Activated CD4-positive, alpha-beta T cell treated with anti-CD3 and anti-CD28 coated beads, Interleukin-2, amount 10 ng/mL, durations not matched to agents 7 days and 5 days (primary cell): ENCODE measurements around the gene RNMT. TPM values are rescaled to one million over a fixed set of nuclear protein-coding genes. Genes with fewer than 3 reads are reported as not detected.
A peak's percentile ranks its signal among the peaks of the same experiment; 100 is the strongest.
"Not testable (repeated sequence)": the region's sequence is repeated elsewhere in the genome, so short reads cannot be mapped to it uniquely, and the experiment has no call there.

ENCODE experiments used
- CTCF ChIA-PET: fragments of 350-600 bp; sonication (Branson Sonifier 250); formaldehyde crosslinking; loops from one replicate; lab custom pipeline; 2021; ENCODE audit warnings: antibody characterized with exemption; lab: Charles Lee
- POLR2A ChIA-PET: fragments of 350-600 bp; sonication (Branson Sonifier 250); formaldehyde crosslinking; loops from one replicate; lab custom pipeline; 2021; ENCODE audit warnings: antibody characterized with exemption; lab: Charles Lee
- DNase-seq: peaks from one replicate; pipeline ENCODE4 v3.0.0-alpha.2; 2020
- H3K27ac Mint-ChIP-seq: one replicate; pipeline ENCODE4 v1.8.0; 2021; ENCODE audit warnings: mild to moderate bottlenecking, moderate library complexity, mixed read lengths
- H3K27me3 Mint-ChIP-seq: one replicate; pipeline ENCODE4 v1.8.0; 2021; ENCODE audit warnings: mixed read lengths
- H3K36me3 Mint-ChIP-seq: one replicate; pipeline ENCODE4 v1.8.0; 2021; ENCODE audit warnings: low read depth, mixed read lengths
- H3K4me1 Mint-ChIP-seq: one replicate; pipeline ENCODE4 v1.8.0; 2021; ENCODE audit warnings: mixed read lengths
- H3K4me3 Mint-ChIP-seq: one replicate; pipeline ENCODE4 v1.8.0; 2021; ENCODE audit warnings: mild to moderate bottlenecking, moderate library complexity, mixed read lengths
- H3K9me3 Mint-ChIP-seq: one replicate; pipeline ENCODE4 v1.8.0; 2021; ENCODE audit warnings: mixed read lengths
- total RNA-seq, 2 experiments: library from RNA; stranded (reverse); gene quantifications; one replicate each; pipeline ENCODE4 v1.2.3, GENCODE V29; 2021

Gene RNMT
- total RNA-seq = 10 to 100 TPM; 34.0 to 35.3 TPM

GRCh38 chr18:13726232-13726971 lies at the start of gene RNMT, which contains the start of gene FAM210A:
Gene RNMT (plus strand): TSS chr18:13726673. CDS start chr18:13731518, 4,845 bp downstream.
Gene FAM210A (minus strand): TSS chr18:13726558. CDS start chr18:13682077, 44,481 bp downstream.
- ChIA-PET POLR2A (interaction anchor here (0.7 kb wide), 1 partner anchor 318 kb away, joined by 3 read pairs; no protein-coding TSS in a partner anchor), CTCF (interaction anchor here (0.8 to 1.0 kb wide), 2 partner anchors 244 to 259 kb away, joined by 3 read pairs; no protein-coding TSS in a partner anchor)
- Mint-ChIP-seq H3K4me1 (peaks cover 58% of the 10 kb centered on the region), H3K27ac (peak within 1 kb of the TSS; percentile 97), H3K36me3 (peaks cover 27% of the 10 kb centered on the region), H3K9me3 (no peaks in the 10 kb centered on the region), H3K27me3 (no peaks in the 10 kb centered on the region), H3K4me3 (peak within 1 kb of the TSS; percentile 94)
- DNase-seq = peak; percentile 96

- H3K9me3 Mint-ChIP-seq, POLR2A ChIA-PET, H3K4me3 Mint-ChIP-seq, H3K4me1 Mint-ChIP-seq, DNase-seq, H3K27me3 Mint-ChIP-seq, CTCF ChIA-PET: not testable (repeated sequence)
- H3K27ac Mint-ChIP-seq = peak overlapping the region; percentile 19
- peaks cover 16% of the 10 kb centered on the region for H3K36me3 Mint-ChIP-seq
Observed at GRCh38 chr18:13677350-13677749, 49.1 kb upstream of the RNMT start.

- no peaks in the 10 kb centered on the region for H3K27me3 Mint-ChIP-seq
- H3K27ac Mint-ChIP-seq = no peak overlapping the region
- peaks cover 19% of the 10 kb centered on the region for H3K36me3 Mint-ChIP-seq
- DNase-seq = no peak
- ChIA-PET CTCF (no interaction called here), POLR2A (no interaction called here)
- no peaks in the 10 kb centered on the region for H3K9me3 Mint-ChIP-seq
- H3K4me3 Mint-ChIP-seq = no peak overlapping the region
- H3K4me1 Mint-ChIP-seq = peaks cover 7% of the 10 kb centered on the region
Observed at GRCh38 chr18:13680612-13681011, 45.9 kb upstream of the RNMT start.

- CTCF ChIA-PET = no interaction called here
- POLR2A ChIA-PET = no interaction called here
- no peak for DNase-seq
- no peaks in the 10 kb centered on the region for H3K9me3 Mint-ChIP-seq
- no peak overlapping the region for H3K4me3 Mint-ChIP-seq
- peaks cover 7% of the 10 kb centered on the region for H3K4me1 Mint-ChIP-seq
- H3K36me3 Mint-ChIP-seq = peaks cover 19% of the 10 kb centered on the region
- H3K27ac Mint-ChIP-seq = no peak overlapping the region
- no peaks in the 10 kb centered on the region for H3K27me3 Mint-ChIP-seq
Observed at GRCh38 chr18:13681701-13682100, 44.8 kb upstream of the RNMT start.

- no peaks in the 10 kb centered on the region for H3K27me3 Mint-ChIP-seq
- H3K9me3 Mint-ChIP-seq = no peaks in the 10 kb centered on the region
- no peak overlapping the region for H3K27ac Mint-ChIP-seq
- POLR2A ChIA-PET = no interaction called here
- H3K36me3 Mint-ChIP-seq = peaks cover 32% of the 10 kb centered on the region
- H3K4me3 Mint-ChIP-seq = no peak overlapping the region
- H3K4me1 Mint-ChIP-seq = no peaks in the 10 kb centered on the region
- no peak for DNase-seq
- CTCF ChIA-PET = no interaction called here
Observed at GRCh38 chr18:13684546-13684945, 41.9 kb upstream of the RNMT start.

GRCh38 chr18:13688191-13689136 lies 38.0 kb upstream of the RNMT start:
- H3K4me3 Mint-ChIP-seq = no peak overlapping the region
- POLR2A ChIA-PET = no interaction called here
- no peak overlapping the region for H3K27ac Mint-ChIP-seq
- no peak for DNase-seq
- H3K4me1 Mint-ChIP-seq = no peaks in the 10 kb centered on the region
- peaks cover 40% of the 10 kb centered on the region for H3K36me3 Mint-ChIP-seq
- CTCF ChIA-PET = no interaction called here
- peaks cover 14% of the 10 kb centered on the region for H3K9me3 Mint-ChIP-seq
- no peaks in the 10 kb centered on the region for H3K27me3 Mint-ChIP-seq

GRCh38 chr18:13690060-13690459 lies 36.4 kb upstream of the RNMT start:
- not testable (repeated sequence) for H3K4me3 Mint-ChIP-seq

GRCh38 chr18:13695337-13695736 lies 31.1 kb upstream of the RNMT start:
- CTCF ChIA-PET, H3K4me3 Mint-ChIP-seq, POLR2A ChIA-PET, H3K27me3 Mint-ChIP-seq, H3K4me1 Mint-ChIP-seq, DNase-seq, H3K27ac Mint-ChIP-seq: not testable (repeated sequence)
- Mint-ChIP-seq H3K9me3 (peaks cover 43% of the 10 kb centered on the region), H3K36me3 (peaks cover 54% of the 10 kb centered on the region)

More at GRCh38 chr18:13690060-13690459, 36.4 kb upstream of the RNMT start:
- H3K27ac Mint-ChIP-seq, H3K27me3 Mint-ChIP-seq, POLR2A ChIA-PET, CTCF ChIA-PET, H3K4me1 Mint-ChIP-seq, DNase-seq: not testable (repeated sequence)
- Mint-ChIP-seq H3K9me3 (peaks cover 19% of the 10 kb centered on the region), H3K36me3 (peaks cover 46% of the 10 kb centered on the region)

- H3K27me3 Mint-ChIP-seq = no peaks in the 10 kb centered on the region
Observed at GRCh38 chr18:13696961-13697360, 29.5 kb upstream of the RNMT start.

GRCh38 chr18:13700153-13700552 lies 26.3 kb upstream of the RNMT start:
- POLR2A ChIA-PET = no interaction called here
- CTCF ChIA-PET = interaction anchor here (0.5 kb wide), 1 partner anchor 143 kb away, joined by 5 read pairs; no protein-coding TSS in a partner anchor
- H3K4me3 Mint-ChIP-seq = no peak overlapping the region
- H3K27me3 Mint-ChIP-seq = no peaks in the 10 kb centered on the region
- H3K9me3 Mint-ChIP-seq = peaks cover 54% of the 10 kb centered on the region
- H3K4me1 Mint-ChIP-seq = peaks cover 3% of the 10 kb centered on the region
- peaks cover 55% of the 10 kb centered on the region for H3K36me3 Mint-ChIP-seq
- no peak overlapping the region for H3K27ac Mint-ChIP-seq
- no peak for DNase-seq

More at GRCh38 chr18:13696961-13697360, 29.5 kb upstream of the RNMT start:
- POLR2A ChIA-PET = no interaction called here
- no peak overlapping the region for H3K27ac Mint-ChIP-seq
- CTCF ChIA-PET = interaction anchor here (1.4 kb wide), 1 partner anchor 159 kb away, joined by 3 read pairs; no protein-coding TSS in a partner anchor
- H3K4me1 Mint-ChIP-seq = peaks cover 3% of the 10 kb centered on the region
- no peak overlapping the region for H3K4me3 Mint-ChIP-seq
- H3K36me3 Mint-ChIP-seq = peaks cover 55% of the 10 kb centered on the region
- H3K9me3 Mint-ChIP-seq = peaks cover 46% of the 10 kb centered on the region
- no peak for DNase-seq

- Mint-ChIP-seq H3K4me1 (no peaks in the 10 kb centered on the region), H3K36me3 (peaks cover 58% of the 10 kb centered on the region), H3K27ac (no peak overlapping the region), H3K4me3 (no peak overlapping the region), H3K27me3 (no peaks in the 10 kb centered on the region), H3K9me3 (peaks cover 63% of the 10 kb centered on the region)
- CTCF ChIA-PET = no interaction called here
- DNase-seq = no peak
- POLR2A ChIA-PET = no interaction called here
Observed at GRCh38 chr18:13703899-13704298, 22.6 kb upstream of the RNMT start.

GRCh38 chr18:13710414-13710831 lies 16.1 kb upstream of the RNMT start:
- H3K4me3 Mint-ChIP-seq = no peak overlapping the region
- ChIA-PET CTCF (interaction anchor here (0.9 kb wide), 1 partner anchor 14 kb away, joined by 3 read pairs; no protein-coding TSS in a partner anchor), POLR2A (no interaction called here)
- no peak for DNase-seq
- H3K9me3 Mint-ChIP-seq = peaks cover 38% of the 10 kb centered on the region
- no peaks in the 10 kb centered on the region for H3K27me3 Mint-ChIP-seq
- H3K36me3 Mint-ChIP-seq = peaks cover 41% of the 10 kb centered on the region
- no peak overlapping the region for H3K27ac Mint-ChIP-seq
- no peaks in the 10 kb centered on the region for H3K4me1 Mint-ChIP-seq
